PC-3 (cell line): ENCODE results near the gene EHBP1. TPM values are rescaled to one million over a fixed set of nuclear protein-coding genes. Genes with fewer than 3 reads are reported as not detected.

Source experiments
- ATAC-seq: fragments of 200-7000 bp; cut with Tn5 transposase; 2 replicates; pipeline ENCODE4 v1.9.1; 2020; ENCODE audit warnings: mild to moderate bottlenecking, moderate library complexity
- BruUV-seq: library from RNA; stranded (reverse); fragments of 400-500 nt; replicated peaks from 2 replicates; lab custom pipeline; 2021; lab: Mats Ljungman, UMichigan
- CTCF ChIA-PET: fragments of 300-600 bp; sonication (Branson Sonifier 250); formaldehyde crosslinking; loops from one replicate; lab custom pipeline; 2022; ENCODE audit warnings: antibody characterized with exemption; lab: Charles Lee
- POLR2A ChIA-PET: fragments of 300-600 bp; sonication (Branson Sonifier 250); formaldehyde crosslinking; loops from one replicate; lab custom pipeline; 2022; ENCODE audit warnings: antibody characterized with exemption; ENCODE audit not compliant: unreplicated experiment; lab: Charles Lee
- DNase-seq: peaks from one replicate; pipeline ENCODE4 v3.0.0-alpha.2; 2015
- H2AFZ ChIP-seq: fragments of 300-600 bp; sonication (generic); 2 replicates; pipeline ENCODE4 v1.6.0; 2016; ENCODE audit warnings: antibody characterized with exemption, low read length
- H3F3A ChIP-seq: fragments of 300-600 bp; sonication (generic); one replicate; pipeline ENCODE4 v1.6.0; 2017; ENCODE audit warnings: antibody characterized with exemption, low read length, control low read depth, mild to moderate bottlenecking; ENCODE audit not compliant: unreplicated experiment
- H3K27ac ChIP-seq: fragments of 300-600 bp; sonication (generic); 2 replicates; pipeline ENCODE4 v1.5.1; 2016; ENCODE audit warnings: mild to moderate bottlenecking, low read length
- H3K27me3 ChIP-seq: fragments of 300-600 bp; sonication (generic); 2 replicates; pipeline ENCODE4 v1.6.1; 2016; ENCODE audit warnings: low read length, mixed read lengths
- H3K36me3 ChIP-seq: fragments of 300-600 bp; sonication (generic); 2 replicates; pipeline ENCODE4 v1.6.1; 2016; ENCODE audit warnings: low read depth, mixed run types, low read length, mixed read lengths
- H3K4me1 ChIP-seq: fragments of 300-600 bp; sonication (generic); 2 replicates; pipeline ENCODE4 v1.5.1; 2016; ENCODE audit warnings: low read length; ENCODE audit not compliant: insufficient read depth
- H3K4me2 ChIP-seq: fragments of 300-600 bp; sonication (generic); 2 replicates; pipeline ENCODE4 v1.6.0; 2016; ENCODE audit warnings: low read length
- H3K4me3 ChIP-seq: fragments of 300-600 bp; sonication (generic); 2 replicates; pipeline ENCODE4 v1.5.1; 2016; ENCODE audit warnings: mild to moderate bottlenecking, low read length, mixed read lengths
- H3K79me2 ChIP-seq: fragments of 300-600 bp; sonication (generic); 2 replicates; pipeline ENCODE4 v1.6.1; 2017; ENCODE audit warnings: low read length, mixed read lengths
- H3K9ac ChIP-seq: fragments of 300-600 bp; sonication (generic); 2 replicates; pipeline ENCODE4 v1.6.0; 2016; ENCODE audit warnings: mild to moderate bottlenecking, low read length
- H3K9me2 ChIP-seq: fragments of 300-600 bp; sonication (generic); replicated peaks from 2 replicates; pipeline ENCODE4 v1.6.1; 2016; ENCODE audit warnings: mixed run types, low read length, mixed read lengths
- H3K9me3 ChIP-seq: fragments of 300-600 bp; sonication (generic); 2 replicates; pipeline ENCODE4 v1.6.1; 2016; ENCODE audit warnings: low read length, mixed read lengths
- H4K20me1 ChIP-seq: fragments of 300-600 bp; sonication (generic); 2 replicates; pipeline ENCODE4 v1.6.1; 2016; ENCODE audit warnings: low read length, mixed read lengths
- EZH2 ChIP-seq: fragments of 300-600 bp; sonication (generic); IDR thresholded peaks from one replicate; pipeline ENCODE4 v1.6.1; 2017; ENCODE audit warnings: antibody characterized with exemption, mild to moderate bottlenecking, low read length; ENCODE audit not compliant: unreplicated experiment
- EZH2phosphoT487 ChIP-seq: fragments of 300-600 bp; sonication (generic); IDR thresholded peaks from 2 replicates; pipeline ENCODE4 v1.6.1; 2018; ENCODE audit warnings: mild to moderate bottlenecking, antibody characterized with exemption, low read length, borderline replicate concordance
- intact Hi-C: fragments of 100-400 bp; cut with micrococcal nuclease; formaldehyde crosslinking; loops from 2 replicates; pipeline ENCODE4 v1.9.0; 2023
- total RNA-seq: library from RNA; depleted of rRNA; stranded (reverse); fragments of >200 nt; gene quantifications from 2 replicates; pipeline ENCODE4 v1.2.3, GENCODE V29; 2014
- TF ChIP-seq, protein P1 (sequence below): fragments of 300-600 bp; sonication (generic); conservative IDR thresholded peaks from 2 replicates; pipeline ENCODE4 v1.5.1; 2017; ENCODE audit warnings: antibody characterized with exemption, low read depth, mild to moderate bottlenecking, low read length

Gene EHBP1
- total RNA-seq, 1 experiment from 2014 or later = 25.7 TPM

DNA sequence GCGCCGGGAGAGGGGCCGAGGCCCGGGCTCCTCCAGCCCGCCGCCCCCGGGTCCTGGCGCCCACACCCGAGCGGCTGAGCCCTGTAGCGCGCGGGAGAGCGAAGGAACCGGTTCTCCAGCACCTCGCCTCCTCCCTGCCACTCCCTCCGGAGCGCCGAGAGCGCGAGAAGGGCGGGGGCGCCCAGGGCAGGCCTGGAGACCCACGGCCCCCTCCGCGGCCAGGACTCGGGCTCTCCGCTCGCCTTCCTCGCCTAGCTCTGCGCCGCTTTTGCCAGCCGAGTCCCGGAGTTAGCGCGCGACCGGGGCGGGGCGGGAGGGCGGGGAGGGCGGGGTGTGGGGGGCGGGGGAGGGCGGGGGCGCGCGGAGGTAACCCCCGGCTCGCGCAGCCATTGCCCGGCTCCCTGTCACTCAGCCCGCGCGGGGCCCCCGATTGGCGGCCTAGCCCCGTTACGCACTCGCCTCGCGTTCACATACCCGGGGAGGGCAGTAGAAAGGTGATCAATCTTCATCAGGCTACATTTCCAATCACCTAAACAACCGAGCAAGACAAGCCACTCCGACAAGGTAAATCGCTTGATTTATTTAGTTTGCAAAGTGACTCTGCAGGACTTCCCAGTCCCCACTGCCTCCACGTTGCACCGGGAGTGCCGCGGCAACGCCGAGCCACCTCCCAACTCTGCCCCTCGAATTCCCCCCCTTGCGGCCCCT is 345.0 kb downstream of the EHBP1 start, which contains the start of gene OTX1:
OTX1 (plus strand) TSS at position 497 of the 708 bp plus-strand sequence. CDS start 2,161 bp downstream, outside the sequence.
- peak within 1 kb of the TSS; percentile 99 for H3K4me3 ChIP-seq
- TF ChIP-seq EZH2phosphoT487 (no peak), EZH2 (no peak)
- TF ChIP-seq, protein P1, sequence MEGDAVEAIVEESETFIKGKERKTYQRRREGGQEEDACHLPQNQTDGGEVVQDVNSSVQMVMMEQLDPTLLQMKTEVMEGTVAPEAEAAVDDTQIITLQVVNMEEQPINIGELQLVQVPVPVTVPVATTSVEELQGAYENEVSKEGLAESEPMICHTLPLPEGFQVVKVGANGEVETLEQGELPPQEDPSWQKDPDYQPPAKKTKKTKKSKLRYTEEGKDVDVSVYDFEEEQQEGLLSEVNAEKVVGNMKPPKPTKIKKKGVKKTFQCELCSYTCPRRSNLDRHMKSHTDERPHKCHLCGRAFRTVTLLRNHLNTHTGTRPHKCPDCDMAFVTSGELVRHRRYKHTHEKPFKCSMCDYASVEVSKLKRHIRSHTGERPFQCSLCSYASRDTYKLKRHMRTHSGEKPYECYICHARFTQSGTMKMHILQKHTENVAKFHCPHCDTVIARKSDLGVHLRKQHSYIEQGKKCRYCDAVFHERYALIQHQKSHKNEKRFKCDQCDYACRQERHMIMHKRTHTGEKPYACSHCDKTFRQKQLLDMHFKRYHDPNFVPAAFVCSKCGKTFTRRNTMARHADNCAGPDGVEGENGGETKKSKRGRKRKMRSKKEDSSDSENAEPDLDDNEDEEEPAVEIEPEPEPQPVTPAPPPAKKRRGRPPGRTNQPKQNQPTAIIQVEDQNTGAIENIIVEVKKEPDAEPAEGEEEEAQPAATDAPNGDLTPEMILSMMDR = no peak
- peaks cover 11% of the 10 kb centered on the region; the same call in 1 of the 2 replicates for H3K4me1 ChIP-seq
- H3F3A ChIP-seq = no peaks in the 10 kb centered on the region
- H3K9me2 ChIP-seq = no peaks in the 10 kb centered on the region
- no TSS peak for BruUV-seq
- POLR2A ChIA-PET = interaction anchor here (0.6 to 0.7 kb wide), 2 partner anchors 353 to 466 kb away, joined by 3 to 5 read pairs; no protein-coding TSS in a partner anchor
- no peaks in the 10 kb centered on the region for H3K36me3 ChIP-seq
- H2AFZ ChIP-seq = peak within 1 kb of the TSS; percentile 99
- DNase-seq (peak; percentile 87), ATAC-seq (peak; percentile 87)
- no peaks in the 10 kb centered on the region for H4K20me1 ChIP-seq
- peak within 1 kb of the TSS; percentile 85 for H3K9ac ChIP-seq
- H3K79me2 ChIP-seq = peaks cover 13% of the 10 kb centered on the region
- no peaks in the 10 kb centered on the region for H3K9me3 ChIP-seq
- CTCF ChIA-PET = interaction anchor here (1.1 kb wide), 1 partner anchor 375 kb away, joined by 4 read pairs; no protein-coding TSS in a partner anchor
- intact Hi-C loops = no loop called here
- peak within 1 kb of the TSS; percentile 49 for H3K27ac ChIP-seq
- no peaks in the 10 kb centered on the region for H3K27me3 ChIP-seq
- peak within 1 kb of the TSS; percentile 99 for H3K4me2 ChIP-seq

DNA sequence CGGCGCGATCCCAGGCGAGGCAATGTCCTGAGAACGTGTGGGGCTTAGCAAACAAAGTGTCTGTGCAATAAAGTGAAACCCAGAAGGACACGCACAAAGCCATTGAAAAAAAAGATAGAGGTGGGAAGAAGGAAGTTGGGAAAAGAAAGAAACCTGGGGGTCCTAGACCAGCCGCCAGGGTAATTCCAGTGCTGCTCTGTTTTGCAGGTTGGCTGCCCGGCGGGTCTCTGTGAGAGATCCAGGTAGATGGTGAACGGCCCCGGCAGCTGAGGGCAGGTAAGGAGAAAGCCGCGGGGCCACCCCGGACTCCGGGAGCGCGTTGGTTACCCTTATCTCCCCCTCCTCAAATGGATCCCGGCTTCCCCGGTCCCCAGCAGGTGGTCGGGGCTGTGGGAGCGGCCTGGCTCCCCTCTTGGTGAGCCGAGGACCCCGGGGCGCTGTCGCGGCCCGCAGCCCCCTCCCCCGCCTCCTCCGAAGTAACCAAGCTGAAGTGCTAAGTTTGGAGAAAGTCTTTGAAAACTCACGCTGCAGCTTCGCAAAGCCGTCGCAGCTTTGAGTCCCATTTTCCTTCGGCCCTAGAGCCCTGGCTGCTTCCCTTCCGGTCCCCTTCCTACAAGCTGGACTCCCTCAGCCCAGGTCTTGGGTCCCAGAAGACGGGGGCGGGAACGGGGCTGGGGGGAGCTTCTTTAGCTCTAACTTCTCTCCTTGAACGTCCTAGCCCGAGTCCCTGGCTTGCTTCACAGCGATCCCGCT is 345.7 kb downstream of the EHBP1 start:
- CTCF ChIA-PET = interaction anchor here (0.6 kb wide), 1 partner anchor 374 kb away, joined by 8 read pairs; no protein-coding TSS in a partner anchor
- POLR2A ChIA-PET = interaction anchor here (0.6 kb wide), 2 partner anchors 9 to 354 kb away, joined by 5 to 14 read pairs; no protein-coding TSS in a partner anchor
- Histone ChIP-seq H3K79me2 (peaks cover 13% of the 10 kb centered on the region), H3F3A (no peaks in the 10 kb centered on the region), H4K20me1 (no peaks in the 10 kb centered on the region), H3K27ac (peak overlapping the region; percentile 7; the same call in 1 of the 2 replicates), H3K9me3 (no peaks in the 10 kb centered on the region), H3K4me2 (peak overlapping the region; percentile 98), H3K4me1 (peaks cover 11% of the 10 kb centered on the region; the same call in 1 of the 2 replicates), H3K9me2 (no peaks in the 10 kb centered on the region), H3K9ac (peak overlapping the region; percentile 85), H3K36me3 (no peaks in the 10 kb centered on the region), H3K4me3 (peak overlapping the region; percentile 99), H2AFZ (peak overlapping the region; percentile 99), H3K27me3 (no peaks in the 10 kb centered on the region)
- DNase-seq (peak; percentile 11), ATAC-seq (no peak)
- TSS peak; percentile 48 for BruUV-seq
- TF ChIP-seq, protein P1 = 0 out of 2 replicates have a peak, but pooled peaks have one; percentile 11
- TF ChIP-seq EZH2 = no peak
- TF ChIP-seq EZH2phosphoT487 = no peak
- intact Hi-C loops = no loop called here
